Measurements from ENCODE around the gene PLVAP.

Gene PLVAP

GRCh38 chr19:17346109-17346671, 31.0 kb downstream of the PLVAP start:
- H3K9me3 ChIP-seq (ENCODE audit: control insufficient read depth, insufficient read depth, low read depth, low read length), result no peaks in the 10 kb centered on the region
- peaks cover 0 to 9% of the 10 kb centered on the region in 2 experiments; a peak in 2 of 3 replicates for H3K36me3 ChIP-seq (ENCODE audit: control insufficient read depth in 2 of 2, insufficient read depth in 1 of 2, low read length in 2 of 2)
- no peak overlapping the region for H3K27ac ChIP-seq (ENCODE audit: extremely low read depth, low read depth, low read length)
- ChIA-PET CTCF (interaction anchor here (0.7 to 2.2 kb wide), 12 partner anchors 10 to 631 kb away, joined by 3 to 17 read pairs (median 4); no protein-coding TSS in a partner anchor), POLR2A (interaction anchor here (0.6 to 1.3 kb wide), 3 partner anchors 18 to 313 kb away, joined by 4 to 6 read pairs (median 5); partner anchors contain the start of gene DDA1)
- no peaks in the 10 kb centered on the region for H3K4me1 ChIP-seq (ENCODE audit: control insufficient read depth, insufficient read depth, low read length)
- H3K4me3 ChIP-seq (ENCODE audit: low read depth, low read length), result no peak overlapping the region
- TF ChIP-seq KLF17 (tag by site-specific recombination; IDR thresholded peaks at IDR 0.05) (0 out of 2 replicates have a peak, but pooled peaks have one; percentile 61), CTCF (tag by site-specific recombination; IDR thresholded peaks at IDR 0.05) (peak; percentile 92), KLF16 (tag by site-specific recombination; IDR thresholded peaks at IDR 0.05) (0 out of 2 replicates have a peak, but pooled peaks have one; percentile 44), PRDM2 (tag by site-specific recombination; IDR thresholded peaks at IDR 0.05; ENCODE audit: borderline replicate concordance) (no peak), ZNF843 (tag by site-specific recombination; IDR thresholded peaks at IDR 0.05) (no peak), PRDM10 (tag by site-specific recombination; IDR thresholded peaks at IDR 0.05) (0 out of 2 replicates have a peak, but pooled peaks have one; percentile 38), ZNF10 (tag by site-specific recombination; IDR thresholded peaks at IDR 0.05) (no peak), GLIS1 (tag by site-specific recombination; IDR thresholded peaks at IDR 0.05) (0 out of 2 replicates have a peak, but pooled peaks have one; percentile 8), ZBTB7A (tag by site-specific recombination; IDR thresholded peaks at IDR 0.05; ENCODE audit: low read depth) (no peak), ZNF148 (tag by site-specific recombination; IDR thresholded peaks at IDR 0.05; ENCODE audit: borderline replicate concordance) (no peak), ZNF202 (tag by site-specific recombination; IDR thresholded peaks at IDR 0.05; ENCODE audit: borderline replicate concordance) (no peak), ZNF654 (tag by site-specific recombination; IDR thresholded peaks at IDR 0.05; ENCODE audit: low read depth) (peak; percentile 79), AEBP2 (tag by site-specific recombination; IDR thresholded peaks at IDR 0.05; ENCODE audit: borderline replicate concordance) (no peak), ZBTB10 (tag by site-specific recombination; IDR thresholded peaks at IDR 0.05) (peak; percentile 76), ZFP41 (tag by site-specific recombination; IDR thresholded peaks at IDR 0.05; ENCODE audit: borderline replicate concordance) (no peak)

All from HEK293 (cell line).